HUDEP-2 (cell line): Measurements from ENCODE around the gene GOPC.

Experiments used
- DNase-seq, 76 experiments: peaks; one replicate each; lab custom pipeline; 2025; ENCODE audit not compliant: unreplicated experiment in 76 of 76; lab: John Stamatoyannopoulos, UW

GOPC gene

GRCh38 chr6:117597755-117598154 lies 4.6 kb downstream of the GOPC start:
- DNase-seq: no peak

- peak in 9 of 76 experiments; percentile 3 to 48 (median 29) for DNase-seq
These were observed 7.0 kb downstream of the GOPC start for GRCh38 chr6:117595099-117595923.

DNA sequence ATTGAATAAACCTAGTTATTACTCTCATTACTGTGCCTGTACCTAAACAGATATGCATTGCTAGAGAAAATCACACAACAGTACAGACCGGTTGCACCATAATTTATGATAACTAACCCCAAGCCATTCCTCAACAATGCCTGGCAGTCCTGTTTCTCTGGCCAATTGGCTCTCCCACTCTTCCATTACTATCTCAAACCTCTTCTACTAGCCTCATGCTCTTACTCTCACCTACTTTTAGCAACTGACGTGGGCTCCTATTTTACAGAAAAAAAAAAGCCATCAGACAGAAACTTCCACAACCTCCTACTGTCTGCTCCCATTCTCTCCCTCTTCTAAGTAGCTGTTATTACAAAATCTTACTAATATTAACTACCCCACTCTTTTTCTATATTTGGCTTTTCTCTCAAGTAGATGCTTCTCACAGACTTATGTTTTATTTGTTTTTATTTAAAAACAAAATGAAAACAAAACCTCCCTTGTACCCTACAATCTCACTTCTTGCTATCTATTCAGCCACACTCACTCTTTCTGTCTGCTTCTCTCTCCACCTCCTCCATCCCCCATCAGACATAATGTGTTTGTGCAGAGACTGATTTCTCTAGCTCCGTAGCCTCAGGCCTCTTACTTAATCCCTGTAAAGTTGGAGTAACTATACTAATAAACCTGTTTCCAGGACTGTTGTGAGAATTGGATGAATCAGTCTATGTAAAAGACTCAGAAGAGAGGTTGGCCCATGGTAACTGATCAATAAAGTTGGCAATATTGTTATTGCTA lies 9.1 kb downstream of the GOPC start:
- DNase-seq: no peak

- no peak for DNase-seq
These were observed 10.9 kb downstream of the GOPC start for GRCh38 chr6:117591405-117591804.

DNA sequence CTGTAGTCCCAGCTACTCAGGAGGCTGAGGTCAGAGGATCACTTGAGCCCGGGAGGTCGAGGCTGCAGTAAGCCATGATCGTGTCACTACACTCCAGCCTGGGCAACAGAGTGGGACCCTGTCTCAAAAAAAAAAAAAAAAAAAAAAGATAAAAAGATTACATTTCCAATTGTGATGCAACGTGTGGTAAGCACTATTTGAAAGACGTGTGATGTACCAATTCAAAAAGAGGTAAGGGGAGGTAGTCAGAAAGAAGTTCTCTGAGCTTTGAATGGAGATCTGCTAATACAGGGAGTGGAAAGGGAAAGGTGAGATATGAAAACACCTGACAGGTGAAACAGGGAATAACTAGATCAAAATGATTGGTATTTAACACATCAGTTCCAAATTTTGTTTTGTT lies 11.9 kb downstream of the GOPC start:
- DNase-seq: no peak

DNA sequence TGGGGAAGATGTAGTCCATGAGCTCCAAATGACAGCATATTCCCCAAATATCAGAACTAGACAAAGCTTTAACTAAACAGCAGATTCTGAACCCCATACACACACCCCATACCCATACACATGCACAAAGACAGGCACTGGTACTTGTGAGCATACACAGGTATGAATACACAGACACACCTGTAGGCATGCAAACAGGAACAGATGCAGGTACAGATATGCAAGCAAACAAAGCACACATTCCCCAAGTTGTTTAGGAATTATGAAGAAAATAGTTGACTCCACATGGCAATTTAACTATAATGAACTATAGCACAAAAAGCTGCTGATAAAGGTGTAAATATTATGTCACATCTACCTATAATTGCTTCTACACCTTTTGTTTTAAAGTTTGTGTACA lies 16.7 kb downstream of the GOPC start:
- DNase-seq: no peak

DNA sequence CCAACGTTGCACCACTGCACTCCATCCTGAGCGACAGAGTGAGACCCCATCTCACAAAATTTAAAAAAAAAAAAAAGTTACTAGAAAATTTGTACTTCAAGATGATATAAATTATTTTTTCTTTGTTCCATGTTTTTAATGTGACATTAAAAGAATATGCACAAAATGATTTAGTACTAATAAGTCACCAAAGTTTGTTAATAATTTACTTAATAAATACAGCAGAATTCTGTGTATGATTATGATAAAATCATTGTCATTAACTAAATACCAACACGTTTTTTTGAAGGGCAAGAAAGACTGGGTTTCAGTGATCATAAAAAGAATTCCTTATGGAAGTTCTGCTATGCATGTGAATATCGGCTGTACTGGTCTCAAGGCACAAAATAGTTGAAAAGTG lies 28.1 kb downstream of the GOPC start:
- DNase-seq: no peak

DNA sequence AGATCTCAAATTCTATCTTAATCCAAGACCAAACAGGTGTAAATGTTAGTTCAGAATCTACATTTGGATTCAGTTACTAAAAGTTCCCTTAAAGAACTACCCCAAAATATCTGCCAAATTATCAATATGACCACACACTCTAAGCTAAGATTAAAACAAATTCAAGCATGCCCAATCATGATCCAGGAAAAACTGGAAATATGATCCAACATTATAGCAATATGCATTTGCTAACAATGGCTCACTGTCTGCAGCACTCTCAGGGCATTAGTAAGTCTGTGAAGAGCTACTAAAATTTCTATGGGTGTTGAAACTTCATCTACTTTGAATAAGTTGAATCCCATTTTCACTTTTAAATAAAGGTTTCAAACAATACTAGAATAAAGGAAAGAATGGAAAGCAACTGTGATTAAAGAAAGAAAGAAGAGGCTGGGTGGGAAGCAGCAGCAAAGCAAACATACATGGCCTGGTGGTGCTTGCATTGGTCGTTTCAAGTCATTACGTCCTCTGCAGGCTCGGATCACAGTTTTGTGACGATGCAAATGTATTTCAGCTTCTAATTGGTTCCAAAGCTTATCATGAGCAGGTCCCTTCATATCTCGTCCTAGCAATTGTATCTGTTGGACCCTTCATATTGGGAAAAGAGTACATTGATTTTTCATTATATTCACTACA lies 29.2 kb downstream of the GOPC start:
- no peak for DNase-seq

DNA sequence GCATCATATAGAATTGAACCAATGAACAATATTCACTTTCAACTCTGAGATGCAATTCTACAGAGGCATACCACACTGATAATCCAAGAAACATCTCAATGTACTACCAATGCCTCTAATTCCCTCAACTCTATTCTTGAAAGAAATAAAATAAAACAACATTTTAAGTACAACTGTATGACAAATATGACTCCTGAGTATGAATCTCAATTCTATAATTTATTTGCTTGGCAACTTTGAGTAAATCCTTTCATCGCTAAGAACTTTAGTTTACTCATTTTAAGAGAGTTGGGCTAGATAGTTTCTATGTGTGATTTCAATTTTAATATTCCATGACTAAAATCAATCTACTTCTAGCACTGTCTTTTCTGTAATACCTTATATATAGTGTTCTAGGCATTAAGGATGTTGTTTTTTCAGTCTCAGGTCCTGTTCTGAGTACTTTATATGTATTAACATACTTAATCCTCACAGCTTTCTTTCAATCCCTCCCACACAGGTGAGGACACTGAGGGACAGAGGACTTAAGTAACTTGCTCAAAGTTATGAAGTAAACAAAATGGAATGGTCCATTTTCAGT lies 33.4 kb downstream of the GOPC start:
- no peak for DNase-seq

DNA sequence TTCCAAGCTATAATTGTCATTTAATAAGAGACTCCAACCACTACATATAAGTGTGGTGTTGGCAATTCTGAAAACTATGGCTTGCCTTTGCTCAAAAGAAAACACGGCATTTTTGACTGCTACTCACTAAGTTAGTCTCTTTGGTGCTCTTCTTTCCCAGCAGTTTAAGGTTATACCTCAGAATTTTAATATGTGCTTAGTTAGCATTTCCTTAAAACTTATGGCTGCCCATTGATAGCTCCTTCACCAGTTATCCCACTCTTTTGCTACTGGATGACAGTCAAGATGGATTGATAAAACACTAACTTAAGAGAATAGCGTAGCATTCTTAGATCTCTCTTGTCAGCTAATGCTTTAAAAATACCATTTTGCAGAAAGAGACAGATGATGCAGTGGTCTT lies 34.1 kb downstream of the GOPC start:
- no peak for DNase-seq

- peak in 14 of 76 experiments; percentile 17 to 57 (median 35) for DNase-seq
These were observed 37.6 kb downstream of the GOPC start for GRCh38 chr6:117564681-117565080.

GRCh38 chr6:117561128-117561527 lies 41.2 kb downstream of the GOPC start:
- no peak for DNase-seq

DNA sequence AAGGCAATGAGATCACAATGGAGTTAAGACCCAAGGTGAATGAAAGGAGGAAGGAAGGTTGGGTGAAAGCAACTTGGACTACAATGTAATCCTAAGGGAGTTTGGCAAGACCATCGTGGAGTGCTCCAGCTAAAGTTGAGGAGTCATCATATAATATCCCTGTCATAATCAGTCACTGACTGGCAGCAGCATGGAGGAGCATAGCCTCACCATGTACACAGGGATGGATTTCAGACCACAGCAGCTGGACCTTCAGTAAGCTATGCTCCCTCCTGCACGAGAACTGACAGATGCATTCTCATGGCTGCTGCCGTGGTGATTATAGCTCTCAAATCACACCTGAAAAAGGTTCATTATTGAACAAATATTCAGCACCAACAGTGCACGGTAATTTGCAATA lies 43.0 kb downstream of the GOPC start:
- DNase-seq: no peak

DNA sequence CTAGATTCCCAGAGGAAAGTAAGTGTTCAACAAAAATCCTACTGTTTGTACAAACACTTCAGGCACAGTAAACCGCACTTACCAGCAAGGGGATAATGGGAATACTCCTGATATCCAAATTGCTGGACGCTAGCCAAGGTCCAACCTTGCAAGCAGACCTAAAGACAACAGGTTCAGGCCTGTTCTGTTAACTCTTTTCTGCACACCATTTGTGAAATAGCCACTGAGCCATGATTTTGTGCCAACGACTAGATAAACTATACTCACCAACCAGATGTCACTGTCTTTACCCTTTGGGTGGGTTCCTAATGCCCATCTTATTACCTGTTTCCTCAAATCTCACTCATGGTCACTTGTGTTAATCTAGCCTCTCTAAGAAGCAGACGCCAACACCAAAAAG lies 43.5 kb downstream of the GOPC start:
- no peak for DNase-seq

DNA sequence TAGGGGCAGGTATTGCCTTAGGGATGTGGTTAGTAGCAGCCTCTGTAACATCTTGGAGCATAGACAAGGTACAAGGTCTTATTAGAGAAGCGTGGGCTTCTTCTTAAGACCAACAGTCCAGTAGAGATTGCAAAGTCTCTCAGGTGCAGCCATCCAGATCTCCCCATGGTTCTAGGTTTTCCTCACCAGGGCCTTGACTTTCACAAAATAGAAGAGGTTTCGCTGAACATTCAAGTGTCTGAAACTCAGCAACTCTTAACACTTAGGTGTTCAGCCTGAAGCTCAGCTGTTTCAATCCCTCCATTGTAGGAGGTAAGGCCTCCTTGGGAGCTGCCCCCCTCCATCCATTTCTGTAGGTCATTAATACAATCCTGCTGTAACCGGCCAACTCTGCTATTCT lies 44.4 kb downstream of the GOPC start:
- DNase-seq: no peak

DNA sequence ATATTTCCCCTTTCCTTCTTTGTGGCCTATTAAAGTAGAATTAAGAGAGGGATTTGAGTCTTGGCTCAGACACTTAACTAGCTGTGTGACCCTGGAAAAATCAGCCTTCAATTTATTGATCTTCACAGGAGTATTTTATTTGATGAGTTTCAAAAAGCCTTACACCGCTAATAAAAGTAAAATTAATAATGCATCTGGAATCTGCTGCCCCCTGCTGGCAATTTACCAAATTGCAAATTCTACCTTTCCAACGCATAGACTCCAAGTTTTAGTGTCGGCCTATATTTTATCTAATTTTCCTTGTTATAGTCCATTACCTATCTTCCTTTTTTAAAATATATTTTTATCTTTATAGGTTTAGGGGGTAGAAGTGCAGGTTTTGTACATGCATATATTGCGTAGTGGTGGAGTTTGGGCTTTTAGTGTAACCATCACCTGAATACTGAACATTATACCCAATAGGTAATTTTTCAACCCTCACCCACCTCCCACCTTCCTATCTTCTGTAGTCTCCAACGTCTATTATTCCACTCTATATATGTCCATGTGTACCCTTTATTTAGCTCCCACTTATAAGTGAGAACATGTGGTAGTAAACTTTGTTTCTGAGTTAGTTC lies 46.3 kb downstream of the GOPC start:
- DNase-seq: peak in 37 of 76 experiments; percentile 4 to 59 (median 29)

GRCh38 chr6:117555262-117555849 lies 47.0 kb downstream of the GOPC start:
- peak in 5 of 76 experiments; percentile 20 to 32 (median 26) for DNase-seq

DNA sequence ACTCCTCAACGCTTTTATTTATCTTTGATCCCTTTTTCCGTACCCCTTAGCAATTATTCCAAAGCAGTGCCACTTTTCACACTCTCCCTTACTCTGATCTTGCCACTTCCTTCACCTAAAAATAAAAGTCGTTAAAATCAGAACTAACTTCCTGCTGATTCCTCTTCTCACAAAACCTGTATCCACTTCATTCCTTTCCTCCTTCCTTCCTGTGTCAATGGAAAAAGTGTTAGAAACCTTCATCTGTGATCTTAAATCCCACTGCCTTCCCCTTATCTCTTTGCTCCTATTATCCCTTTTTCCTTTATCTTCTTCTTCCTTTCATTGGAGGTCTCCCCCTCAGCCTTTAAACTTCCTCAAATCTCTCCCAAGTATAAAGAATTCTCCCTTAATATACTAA lies 49.2 kb downstream of the GOPC start:
- no peak for DNase-seq

DNA sequence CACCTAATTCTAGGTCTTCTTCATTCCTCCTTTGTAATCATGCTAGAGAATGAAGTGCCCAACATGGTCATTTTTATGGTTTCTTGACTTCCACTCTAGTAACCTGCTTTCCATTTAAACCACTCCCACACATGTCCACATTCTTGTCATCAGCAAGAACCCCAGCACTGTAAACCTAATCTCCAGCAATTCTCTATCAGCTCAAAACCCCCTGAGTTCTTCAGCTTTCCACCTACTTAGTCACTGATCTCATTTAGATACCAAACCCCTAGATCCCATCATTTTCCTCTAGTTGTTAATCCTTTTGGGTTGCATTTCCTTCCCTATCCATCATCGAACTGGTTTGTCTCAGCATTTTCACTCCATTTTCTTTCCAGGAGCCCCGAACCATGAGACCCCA lies 49.7 kb downstream of the GOPC start:
- peak in 1 of 76 experiments; percentile 12 for DNase-seq

DNA sequence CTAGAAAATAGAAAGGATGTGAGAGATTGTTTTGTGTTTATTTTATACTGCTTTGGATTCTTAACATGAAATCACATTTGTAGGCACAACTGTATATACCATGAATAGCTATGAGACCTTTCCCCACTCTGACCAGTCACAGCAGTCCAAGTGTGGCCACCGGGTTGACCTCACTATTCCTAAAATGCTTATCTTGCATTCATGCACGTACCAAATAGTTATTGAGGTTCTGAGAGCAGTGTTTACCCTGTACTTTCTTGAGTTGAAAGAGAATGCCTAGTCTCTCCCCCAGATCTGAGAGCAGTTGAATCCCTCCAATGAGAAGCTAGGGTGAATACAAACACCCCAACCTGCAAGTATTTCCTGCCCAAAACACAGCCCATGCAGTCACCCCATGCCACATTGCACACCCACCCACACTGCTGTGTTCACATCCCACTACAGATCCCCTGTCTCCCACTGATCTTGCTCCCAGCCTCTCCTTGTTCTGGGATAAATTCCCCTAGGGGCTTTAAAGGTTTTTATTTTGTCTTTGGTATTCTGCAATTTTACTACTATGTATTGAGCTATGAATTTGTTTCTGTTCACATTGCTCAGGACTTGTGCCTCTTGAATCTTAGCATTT lies 51.6 kb downstream of the GOPC start:
- no peak for DNase-seq
